Mesodermal cell (in vitro differentiated cells): ENCODE data around the gene CTBP1.

Source experiments
- H3K27ac ChIP-seq: 2 replicates; pipeline ENCODE4 v1.7.0; 2013; ENCODE audit warnings: mild to moderate bottlenecking, low read depth, low read length, moderate library complexity; ENCODE audit not compliant: severe bottlenecking
- H3K36me3 ChIP-seq: 2 replicates; pipeline ENCODE4 v1.7.1; 2013; ENCODE audit warnings: mild to moderate bottlenecking, low read length, moderate library complexity; ENCODE audit not compliant: control insufficient read depth, insufficient read depth
- H3K4me1 ChIP-seq: one replicate; pipeline ENCODE4 v1.7.1; 2013; ENCODE audit warnings: mild to moderate bottlenecking, low read length; ENCODE audit not compliant: insufficient read depth, control insufficient read depth, poor library complexity, severe bottlenecking
- H3K4me3 ChIP-seq: 2 replicates; pipeline ENCODE4 v1.7.0; 2013; ENCODE audit warnings: low read length, control low read depth, mild to moderate bottlenecking; ENCODE audit not compliant: insufficient read depth, poor library complexity, severe bottlenecking; ENCODE audit errors: extremely low read depth
- H3K9me3 ChIP-seq: 2 replicates; pipeline ENCODE4 v1.7.1; 2013; ENCODE audit warnings: mild to moderate bottlenecking, low read length, moderate library complexity; ENCODE audit not compliant: control insufficient read depth
- WGBS, 2 experiments: methylation state at CpG; one replicate each; pipeline ENCODE4 v1.1.5; 2013; ENCODE audit warnings: missing lambda C conversion rate in 2 of 2; ENCODE audit not compliant: insufficient coverage in 2 of 2; 5-methylcytosine and 5-hydroxymethylcytosine counted together

CTBP1 gene

DNA sequence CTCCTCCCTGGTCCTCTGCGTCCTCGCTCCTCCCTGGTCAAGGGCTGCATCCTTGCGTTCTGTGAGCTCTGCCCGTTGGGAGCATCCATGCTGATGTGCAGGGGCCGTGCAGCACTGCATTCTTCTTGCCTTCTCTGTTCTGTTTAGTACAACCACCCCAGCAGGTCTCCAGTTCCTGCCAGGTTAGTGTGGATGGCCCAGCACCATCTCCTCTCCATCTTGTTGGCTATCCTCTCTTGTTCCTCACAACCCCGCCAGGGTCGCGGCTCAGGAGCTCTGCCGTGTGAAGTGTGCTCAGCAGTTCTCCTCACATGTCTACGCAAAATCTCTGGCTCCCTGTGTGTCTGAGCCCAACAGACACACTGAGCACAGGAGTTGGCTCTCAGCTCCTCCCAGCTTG lies 30.3 kb upstream of the CTBP1 start:
- no peaks in the 10 kb centered on the region for H3K9me3 ChIP-seq
- no peaks in the 10 kb centered on the region for H3K36me3 ChIP-seq
- H3K27ac ChIP-seq: no peak overlapping the region
- no peaks in the 10 kb centered on the region for H3K4me1 ChIP-seq
- H3K4me3 ChIP-seq: no peak overlapping the region
- 89 to 90% methylated on average over 6 to 10 of the region's 10 CpGs for WGBS, 2 experiments

DNA sequence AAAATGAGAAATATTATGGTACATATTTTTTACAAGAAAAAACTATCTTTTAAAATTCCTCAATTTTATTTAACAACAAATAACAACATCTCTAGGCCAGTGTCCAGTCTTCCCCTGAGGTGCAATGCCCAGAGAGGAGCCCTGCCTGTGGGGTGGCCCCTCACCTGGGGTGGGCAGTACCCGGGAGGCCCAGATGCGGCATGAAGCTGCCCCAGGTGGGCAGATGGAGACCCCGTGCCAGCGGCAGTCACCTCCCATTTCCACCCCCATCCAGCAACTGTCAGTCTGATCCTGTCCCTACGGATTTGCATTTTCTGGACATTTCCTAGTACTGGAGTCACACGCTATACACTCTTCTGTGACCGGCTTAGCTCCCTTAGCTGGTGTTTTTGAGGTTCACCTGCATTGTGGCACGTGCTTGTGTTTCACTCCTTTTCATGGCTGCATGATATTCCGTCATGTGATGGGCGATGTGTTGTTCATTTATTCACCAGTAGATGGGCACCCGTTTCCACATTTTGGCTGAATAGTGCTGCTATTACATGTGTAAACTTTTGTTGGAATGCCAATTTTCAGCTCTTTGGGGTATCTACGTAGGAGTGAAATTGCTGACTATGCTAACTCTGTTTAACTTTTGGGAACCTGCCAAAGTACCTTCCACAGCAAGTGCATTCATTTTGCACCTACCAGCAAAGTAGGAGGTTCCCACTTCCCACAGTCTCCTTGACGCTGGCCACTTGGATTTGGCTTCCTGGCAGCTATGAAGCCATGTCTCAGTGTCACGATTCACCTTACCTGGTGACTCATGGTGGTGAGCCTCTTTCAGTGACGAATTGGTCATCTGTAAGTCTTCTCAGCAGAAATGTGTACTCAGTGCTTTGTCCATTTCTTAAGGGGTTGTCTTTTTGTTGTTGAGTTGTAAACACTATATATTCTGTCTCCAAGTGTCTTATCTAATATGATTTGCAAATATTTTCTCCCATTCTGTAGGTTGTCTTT lies 29.0 kb upstream of the CTBP1 start:
- H3K27ac ChIP-seq: no peak overlapping the region
- no peak overlapping the region for H3K4me3 ChIP-seq
- H3K36me3 ChIP-seq: no peaks in the 10 kb centered on the region
- WGBS, 2 experiments: 75 to 83% methylated on average over 12 to 14 of the region's 15 CpGs
- H3K9me3 ChIP-seq: peaks cover 2% of the 10 kb centered on the region
- H3K4me1 ChIP-seq: no peaks in the 10 kb centered on the region

DNA sequence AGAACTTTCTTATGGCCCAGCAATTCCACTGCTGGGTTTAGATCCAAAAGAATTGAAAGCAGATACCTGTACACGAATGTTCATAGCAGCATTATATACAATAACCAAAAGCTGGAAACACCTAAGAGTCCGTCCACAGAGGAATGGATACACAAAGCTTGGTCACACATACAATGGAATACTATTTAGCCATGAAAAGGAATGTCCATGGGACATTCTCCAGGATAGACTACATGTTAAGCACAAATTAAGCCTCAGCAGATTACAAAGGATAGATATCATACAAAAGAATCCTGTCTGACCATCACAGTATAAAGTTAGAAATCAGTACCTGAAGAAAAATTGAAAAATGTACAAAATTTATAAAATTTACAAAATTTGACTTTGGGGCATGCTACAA lies 28.1 kb upstream of the CTBP1 start:
- Histone ChIP-seq H3K9me3 (peaks cover 6% of the 10 kb centered on the region), H3K27ac (no peak overlapping the region), H3K4me3 (no peak overlapping the region), H3K4me1 (no peaks in the 10 kb centered on the region), H3K36me3 (no peaks in the 10 kb centered on the region)
- 80 to 86% methylated on average over 1 of the region's 2 CpGs for WGBS, 2 experiments

DNA sequence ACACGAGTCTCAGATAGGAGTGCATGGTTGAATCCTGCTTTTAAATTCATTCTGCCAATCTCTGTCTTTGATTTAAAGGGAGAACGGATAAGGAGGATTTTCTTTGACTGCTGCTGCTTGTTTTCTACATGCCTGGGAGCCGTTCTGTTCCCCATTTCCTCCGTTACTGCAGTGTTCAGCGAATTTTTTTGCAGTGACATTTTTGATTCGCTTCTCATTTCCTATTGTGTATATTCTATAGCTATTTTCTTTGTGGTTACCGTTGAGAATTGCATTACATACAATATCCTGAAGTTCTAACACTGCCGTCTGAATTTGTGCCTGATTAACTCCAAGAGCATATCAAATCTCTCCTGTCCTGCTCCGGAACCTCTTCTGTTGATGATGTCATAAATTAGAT lies 25.9 kb upstream of the CTBP1 start:
- H3K4me1 ChIP-seq: no peaks in the 10 kb centered on the region
- no peaks in the 10 kb centered on the region for H3K36me3 ChIP-seq
- H3K4me3 ChIP-seq: no peak overlapping the region
- H3K27ac ChIP-seq: no peak overlapping the region
- H3K9me3 ChIP-seq: peaks cover 13% of the 10 kb centered on the region
- WGBS, 2 experiments: 88 to 100% methylated on average over 2 to 4 of the region's 9 CpGs

DNA sequence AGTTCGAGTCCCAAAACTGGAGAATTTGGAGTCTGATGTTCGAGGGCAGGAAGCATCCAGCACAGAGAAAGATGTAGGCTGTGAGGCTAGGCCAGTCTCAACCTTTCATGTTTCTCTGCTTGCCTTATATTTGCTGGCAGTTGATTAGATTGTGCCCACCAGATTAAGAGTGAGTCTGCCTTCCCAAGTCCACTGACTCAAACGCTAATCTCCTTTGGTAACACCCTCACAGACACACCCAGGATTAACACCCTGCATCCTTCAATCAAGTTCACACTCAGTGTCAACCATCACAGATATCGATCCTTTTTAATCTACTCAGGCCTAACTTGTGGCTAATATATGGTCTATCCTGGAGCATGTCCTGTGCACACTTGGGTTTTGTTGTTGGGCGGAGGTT lies 22.8 kb upstream of the CTBP1 start:
- peaks cover 13% of the 10 kb centered on the region for H3K9me3 ChIP-seq
- no peaks in the 10 kb centered on the region for H3K4me1 ChIP-seq
- H3K27ac ChIP-seq: no peak overlapping the region
- H3K36me3 ChIP-seq: no peaks in the 10 kb centered on the region
- 96 to 100% methylated on average over 2 to 4 of the region's 5 CpGs for WGBS, 2 experiments
- no peak overlapping the region for H3K4me3 ChIP-seq

DNA sequence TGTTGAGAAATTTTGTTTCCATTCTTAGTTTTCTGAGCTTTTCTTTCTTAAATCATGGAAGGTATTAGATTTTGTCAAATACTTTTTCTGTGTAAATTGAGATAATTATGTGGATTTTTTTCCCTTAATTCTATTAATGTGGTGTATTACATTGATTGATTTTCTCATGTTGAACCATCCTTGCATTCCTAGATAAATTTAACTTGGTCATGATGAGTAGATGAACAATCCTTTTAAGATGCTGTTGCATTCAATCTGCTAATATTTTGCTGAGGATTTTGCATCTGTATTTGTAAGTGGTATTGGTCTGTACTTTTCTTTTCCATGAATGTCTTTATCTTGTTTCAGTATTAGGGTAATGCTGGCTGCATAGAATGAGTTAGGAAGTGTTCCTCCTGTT lies 20.3 kb upstream of the CTBP1 start:
- Histone ChIP-seq H3K9me3 (peaks cover 19% of the 10 kb centered on the region), H3K27ac (no peak overlapping the region), H3K4me3 (no peak overlapping the region), H3K36me3 (no peaks in the 10 kb centered on the region), H3K4me1 (no peaks in the 10 kb centered on the region)

DNA sequence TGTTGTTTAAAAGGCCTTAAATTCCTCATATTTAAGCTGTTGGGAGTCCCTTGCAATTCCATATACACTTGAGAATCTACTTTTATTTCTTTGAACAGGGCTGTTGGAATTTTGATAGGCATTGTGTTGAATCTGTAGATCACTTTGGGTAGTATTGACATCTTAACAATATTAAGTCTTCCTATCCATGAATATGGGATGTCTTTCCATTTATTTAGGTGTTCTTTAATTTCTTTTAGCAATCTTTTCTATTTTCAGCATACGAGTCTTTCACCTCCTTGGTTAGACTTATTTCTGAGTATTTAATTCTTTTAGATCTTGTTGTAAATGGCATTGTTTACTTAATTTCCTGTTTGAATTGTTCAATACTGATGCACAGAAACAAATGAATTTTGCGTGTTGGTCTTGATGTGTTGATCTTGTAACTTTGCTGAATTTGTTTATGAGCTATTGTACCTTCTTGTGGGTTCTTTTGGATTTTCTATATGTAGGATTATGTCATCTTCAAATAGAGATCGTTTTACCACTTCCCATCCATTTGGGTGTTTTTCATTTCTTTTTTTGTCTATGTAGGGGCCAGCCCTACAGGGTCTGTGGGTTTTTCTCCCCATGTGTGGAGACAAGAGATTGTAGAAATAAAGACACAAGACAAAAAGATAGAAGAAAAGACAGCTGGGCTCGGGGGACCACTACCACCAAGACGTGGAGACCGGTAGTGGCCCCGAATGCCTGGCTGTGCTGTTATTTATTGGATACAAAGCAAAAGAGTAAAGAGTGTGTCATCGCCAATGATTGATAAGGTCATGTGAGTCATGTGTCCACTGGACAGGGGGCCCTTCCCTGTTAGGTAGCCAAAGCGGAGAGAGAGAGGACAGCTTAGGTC lies 18.2 kb upstream of the CTBP1 start:
- H3K27ac ChIP-seq: no peak overlapping the region
- no peak overlapping the region for H3K4me3 ChIP-seq
- no peaks in the 10 kb centered on the region for H3K4me1 ChIP-seq
- H3K9me3 ChIP-seq: peaks cover 14% of the 10 kb centered on the region
- WGBS, 2 experiments: 92 to 94% methylated on average over 4 to 5 of the region's 9 CpGs
- H3K36me3 ChIP-seq: no peaks in the 10 kb centered on the region

DNA sequence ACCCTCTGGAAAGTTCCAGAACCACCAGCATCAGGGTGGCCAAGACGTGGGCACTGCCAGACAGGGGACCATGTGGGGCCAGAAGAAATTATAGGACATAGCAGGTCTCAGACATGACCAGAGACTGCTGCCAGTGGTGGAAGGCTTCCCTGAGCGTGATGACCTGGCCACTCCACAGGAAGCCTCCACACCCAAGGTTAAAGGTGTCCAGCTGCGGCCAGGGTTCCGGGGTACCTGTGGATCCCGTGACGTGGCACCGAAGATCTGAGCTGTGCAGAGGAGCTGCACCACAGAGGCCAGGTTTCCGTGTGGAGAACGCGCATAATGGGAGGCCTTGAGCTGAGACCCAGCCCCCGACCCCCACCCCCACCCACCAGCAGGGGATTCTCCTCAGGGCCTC lies 16.4 kb upstream of the CTBP1 start:
- WGBS, 2 experiments: 83 to 94% methylated on average over 7 of the region's 11 CpGs
- H3K4me3 ChIP-seq: no peak overlapping the region
- H3K36me3 ChIP-seq: no peaks in the 10 kb centered on the region
- peaks cover 6% of the 10 kb centered on the region for H3K9me3 ChIP-seq
- no peaks in the 10 kb centered on the region for H3K4me1 ChIP-seq
- no peak overlapping the region for H3K27ac ChIP-seq

DNA sequence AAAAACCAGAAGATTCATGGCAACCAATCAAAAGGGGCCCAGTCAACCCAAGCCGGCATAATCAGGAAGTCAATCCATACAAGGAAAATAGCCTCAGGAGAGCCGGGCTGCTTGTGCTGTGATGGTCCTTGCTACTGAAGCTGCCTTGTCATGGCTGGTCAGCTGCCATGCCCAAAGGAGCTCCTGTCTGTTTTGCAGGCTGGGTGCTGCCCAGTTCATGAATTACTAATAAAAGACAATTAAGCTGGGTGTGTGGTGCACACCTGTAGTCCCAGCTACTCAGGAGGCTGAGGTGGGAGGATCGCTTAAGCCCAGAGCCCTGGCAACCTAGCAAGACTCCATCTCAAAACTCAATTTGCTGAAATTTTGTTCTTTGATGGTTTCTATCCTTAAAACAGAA lies 16.0 kb upstream of the CTBP1 start:
- Histone ChIP-seq H3K4me1 (no peaks in the 10 kb centered on the region), H3K9me3 (peaks cover 6% of the 10 kb centered on the region), H3K4me3 (no peak overlapping the region), H3K27ac (no peak overlapping the region), H3K36me3 (no peaks in the 10 kb centered on the region)
- WGBS, 2 experiments: 83 to 89% methylated on average over 2 to 3 of the region's 3 CpGs

DNA sequence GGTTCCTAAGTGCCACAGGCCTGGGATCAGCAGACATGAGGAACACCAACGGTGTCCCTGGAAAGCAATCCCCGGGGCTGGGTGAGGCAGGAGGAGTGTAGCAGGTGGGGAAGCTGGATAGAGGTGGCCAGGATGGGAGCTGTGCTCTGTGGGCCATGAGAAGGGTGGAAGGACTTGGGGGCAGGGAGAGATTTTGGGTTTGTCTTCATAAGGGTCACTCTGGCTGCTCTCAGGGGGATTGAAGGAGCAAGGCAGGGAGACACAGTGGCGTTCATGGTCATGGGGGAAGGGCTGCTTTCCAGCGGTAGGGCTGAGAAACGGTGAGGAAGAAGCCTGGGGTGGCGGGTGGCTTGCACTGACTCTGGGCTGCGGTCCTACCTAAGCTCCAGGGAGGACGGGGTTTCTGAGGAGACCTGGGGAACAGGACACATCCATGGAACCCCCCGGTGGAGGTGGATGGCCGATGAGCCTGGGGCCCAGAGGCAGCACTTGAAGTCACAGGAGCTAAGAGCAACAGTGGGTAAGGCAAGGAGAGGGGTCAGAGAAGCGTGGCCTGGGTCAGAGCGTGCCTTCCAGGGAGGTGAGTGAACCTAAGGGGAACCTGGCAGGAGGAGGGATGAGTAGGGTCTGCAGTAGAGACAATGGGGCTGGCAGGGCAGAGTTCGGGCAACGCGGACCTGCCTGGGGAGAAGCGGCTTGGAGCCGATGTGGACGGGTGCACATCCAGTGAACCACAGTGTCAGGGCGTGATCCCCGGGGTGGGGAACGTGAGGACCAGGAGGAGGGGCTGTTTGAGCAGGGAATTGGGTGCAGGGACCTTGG lies 12.4 kb upstream of the CTBP1 start:
- Histone ChIP-seq H3K9me3 (peaks cover 17% of the 10 kb centered on the region), H3K36me3 (no peaks in the 10 kb centered on the region), H3K4me1 (no peaks in the 10 kb centered on the region), H3K27ac (no peak overlapping the region), H3K4me3 (no peak overlapping the region)
- 91% methylated on average over 20 to 21 of the region's 21 CpGs for WGBS, 2 experiments
